SK-N-MC (cell line): ENCODE results near the gene FOXD1.

Experiments used
- EZH2 ChIP-seq: fragments of 200-600 bp; sonication (generic); IDR thresholded peaks from one replicate; pipeline ENCODE4 v1.6.1; 2017; ENCODE audit warnings: antibody characterized with exemption
- FOXP2 ChIP-seq: optimal IDR thresholded peaks from 2 replicates; pipeline ENCODE3; 2011; ENCODE audit warnings: mild to moderate bottlenecking, moderate library complexity; ENCODE audit not compliant: insufficient read depth; ENCODE audit errors: extremely low read length, control extremely low read depth
- POLR2AphosphoS5 ChIP-seq: IDR thresholded peaks from 2 replicates; pipeline ENCODE4 v1.6.1; 2012; ENCODE audit warnings: mild to moderate bottlenecking, low read depth, low read length, borderline replicate concordance

DNA sequence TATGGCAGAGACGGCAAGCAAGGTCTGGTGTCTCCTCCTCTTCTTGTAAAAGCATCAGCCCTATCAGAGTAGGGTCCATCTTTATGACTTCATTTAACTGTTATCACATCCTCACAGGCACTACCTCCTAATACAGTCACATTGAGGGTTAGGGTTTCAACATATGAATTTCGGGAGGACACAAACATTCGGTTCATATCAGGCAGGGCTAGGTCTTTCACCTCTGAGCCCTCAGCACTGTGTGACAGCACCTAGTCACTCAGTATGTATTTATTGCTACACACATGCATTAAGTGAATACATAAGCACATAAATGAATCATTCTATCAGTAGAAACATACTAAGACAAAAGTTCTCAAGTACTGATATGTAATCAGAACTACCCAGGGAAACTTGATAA is 40.2 kb upstream of the FOXD1 start:
- TF ChIP-seq EZH2 (no peak), POLR2AphosphoS5 (no peak), FOXP2 (no peak)
